Measurements from ENCODE around the gene UBE2J1.

The UBE2J1 gene

DNA sequence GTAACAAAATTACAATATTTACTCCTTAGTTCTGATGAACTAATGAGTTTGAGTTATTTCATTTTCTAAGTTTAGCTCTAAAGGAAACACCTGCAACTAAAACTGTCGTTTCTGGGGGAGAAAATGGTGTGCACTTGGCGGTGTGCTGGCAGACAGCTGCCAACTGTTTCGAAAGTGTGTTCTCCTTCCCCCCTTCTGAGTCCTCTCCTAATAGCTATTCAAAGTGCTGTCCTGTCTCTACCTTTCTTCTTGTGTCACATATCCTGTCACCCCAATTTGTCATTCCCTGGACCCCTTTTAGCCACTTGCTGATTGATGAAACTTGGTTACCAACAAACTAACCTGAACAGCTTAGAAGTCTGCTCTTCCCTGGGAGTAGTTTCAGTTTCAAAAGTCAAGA lies 4.9 kb upstream of the UBE2J1 start:
- Histone ChIP-seq H2AFZ (peak overlapping the region; percentile 26), H3K27ac (no peak overlapping the region), H3K36me3 (ENCODE audit: control insufficient read depth, insufficient read depth, low read length) (no peaks in the 10 kb centered on the region), H3K9ac (no peak overlapping the region), H3K4me3 (ENCODE audit: low read depth, low read length) (no peak overlapping the region), H3K27me3 (ENCODE audit: control insufficient read depth, insufficient read depth, low read length) (no peaks in the 10 kb centered on the region), H3K9me3 (ENCODE audit: control insufficient read depth, low read length) (no peaks in the 10 kb centered on the region), H3K4me2 (ENCODE audit: low read length) (no peak overlapping the region), H3K4me1 (no peaks in the 10 kb centered on the region), H3K79me2 (no peaks in the 10 kb centered on the region)
- TF ChIP-seq, protein P1, sequence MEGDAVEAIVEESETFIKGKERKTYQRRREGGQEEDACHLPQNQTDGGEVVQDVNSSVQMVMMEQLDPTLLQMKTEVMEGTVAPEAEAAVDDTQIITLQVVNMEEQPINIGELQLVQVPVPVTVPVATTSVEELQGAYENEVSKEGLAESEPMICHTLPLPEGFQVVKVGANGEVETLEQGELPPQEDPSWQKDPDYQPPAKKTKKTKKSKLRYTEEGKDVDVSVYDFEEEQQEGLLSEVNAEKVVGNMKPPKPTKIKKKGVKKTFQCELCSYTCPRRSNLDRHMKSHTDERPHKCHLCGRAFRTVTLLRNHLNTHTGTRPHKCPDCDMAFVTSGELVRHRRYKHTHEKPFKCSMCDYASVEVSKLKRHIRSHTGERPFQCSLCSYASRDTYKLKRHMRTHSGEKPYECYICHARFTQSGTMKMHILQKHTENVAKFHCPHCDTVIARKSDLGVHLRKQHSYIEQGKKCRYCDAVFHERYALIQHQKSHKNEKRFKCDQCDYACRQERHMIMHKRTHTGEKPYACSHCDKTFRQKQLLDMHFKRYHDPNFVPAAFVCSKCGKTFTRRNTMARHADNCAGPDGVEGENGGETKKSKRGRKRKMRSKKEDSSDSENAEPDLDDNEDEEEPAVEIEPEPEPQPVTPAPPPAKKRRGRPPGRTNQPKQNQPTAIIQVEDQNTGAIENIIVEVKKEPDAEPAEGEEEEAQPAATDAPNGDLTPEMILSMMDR (IDR thresholded peaks at IDR 0.05) = no peak

DNA sequence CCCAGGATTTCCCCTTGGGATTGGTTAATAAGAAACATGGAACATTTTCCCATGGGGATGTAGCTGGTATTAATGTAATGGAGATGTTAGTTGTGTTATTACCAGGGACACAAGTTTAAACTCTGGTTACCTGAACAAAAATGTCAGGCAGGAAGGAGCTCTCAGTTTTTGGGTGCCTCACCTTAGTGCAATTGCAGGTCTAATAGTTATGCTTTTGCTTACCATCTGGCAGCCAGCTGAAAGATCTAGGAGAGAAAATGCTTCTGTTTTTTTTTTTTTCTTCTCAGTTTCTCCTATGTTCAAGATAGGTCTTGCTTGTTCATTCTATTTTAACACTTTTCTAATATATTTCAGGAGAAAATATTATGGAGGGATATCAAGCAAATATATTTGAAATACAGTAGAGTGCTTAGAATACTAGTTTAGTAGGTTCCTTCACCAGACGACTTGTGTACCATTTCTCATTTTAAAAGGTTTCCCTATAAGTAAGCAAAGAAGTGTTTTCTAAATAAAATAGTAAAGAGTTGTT lies 4.2 kb upstream of the UBE2J1 start:
- no peaks in the 10 kb centered on the region for H3K27me3 ChIP-seq (ENCODE audit: control insufficient read depth, insufficient read depth, low read length)
- H3K79me2 ChIP-seq = peaks cover 1% of the 10 kb centered on the region
- H3K9ac ChIP-seq = no peak overlapping the region
- no peak overlapping the region for H3K4me3 ChIP-seq (ENCODE audit: low read depth, low read length)
- TF ChIP-seq, protein P1 (IDR thresholded peaks at IDR 0.05) = no peak
- H3K4me2 ChIP-seq (ENCODE audit: low read length) = no peak overlapping the region
- no peaks in the 10 kb centered on the region for H3K36me3 ChIP-seq (ENCODE audit: control insufficient read depth, insufficient read depth, low read length)
- no peak overlapping the region for H3K27ac ChIP-seq
- no peaks in the 10 kb centered on the region for H3K4me1 ChIP-seq
- H2AFZ ChIP-seq = no peak overlapping the region
- H3K9me3 ChIP-seq (ENCODE audit: control insufficient read depth, low read length) = no peaks in the 10 kb centered on the region

- Histone ChIP-seq H3K36me3 (ENCODE audit: control insufficient read depth, insufficient read depth, low read length) (no peaks in the 10 kb centered on the region), H3K4me2 (ENCODE audit: low read length) (no peak overlapping the region), H2AFZ (no peak overlapping the region), H3K9me3 (ENCODE audit: control insufficient read depth, low read length) (no peaks in the 10 kb centered on the region), H3K27me3 (ENCODE audit: control insufficient read depth, insufficient read depth, low read length) (no peaks in the 10 kb centered on the region), H3K4me3 (ENCODE audit: low read depth, low read length) (no peak overlapping the region), H3K79me2 (peaks cover 10% of the 10 kb centered on the region), H3K9ac (no peak overlapping the region), H3K27ac (no peak overlapping the region), H3K4me1 (peaks cover 6% of the 10 kb centered on the region)
- TF ChIP-seq, protein P1 (IDR thresholded peaks at IDR 0.05) = no peak
Observed at GRCh38 chr6:89355511-89356194, 3.1 kb upstream of the UBE2J1 start.

GRCh38 chr6:89353702-89354392 lies 1.3 kb upstream of the UBE2J1 start:
- Histone ChIP-seq H3K36me3 (ENCODE audit: control insufficient read depth, insufficient read depth, low read length) (no peaks in the 10 kb centered on the region), H3K79me2 (peaks cover 28% of the 10 kb centered on the region), H2AFZ (peak overlapping the region; percentile 38), H3K4me1 (peaks cover 13% of the 10 kb centered on the region), H3K27me3 (ENCODE audit: control insufficient read depth, insufficient read depth, low read length) (no peaks in the 10 kb centered on the region), H3K9ac (no peak overlapping the region), H3K27ac (peak overlapping the region; percentile 95), H3K4me3 (ENCODE audit: low read depth, low read length) (no peak overlapping the region), H3K4me2 (ENCODE audit: low read length) (no peak overlapping the region), H3K9me3 (ENCODE audit: control insufficient read depth, low read length) (no peaks in the 10 kb centered on the region)
- TF ChIP-seq, protein P1 (IDR thresholded peaks at IDR 0.05) = no peak
